Retina (tissue), 1 donor: ENCODE data around the gene PLCL2.

Experiments
- DNase-seq: peaks from one replicate; pipeline ENCODE4 v3.0.0-alpha.2; 2016

The PLCL2 gene

DNA sequence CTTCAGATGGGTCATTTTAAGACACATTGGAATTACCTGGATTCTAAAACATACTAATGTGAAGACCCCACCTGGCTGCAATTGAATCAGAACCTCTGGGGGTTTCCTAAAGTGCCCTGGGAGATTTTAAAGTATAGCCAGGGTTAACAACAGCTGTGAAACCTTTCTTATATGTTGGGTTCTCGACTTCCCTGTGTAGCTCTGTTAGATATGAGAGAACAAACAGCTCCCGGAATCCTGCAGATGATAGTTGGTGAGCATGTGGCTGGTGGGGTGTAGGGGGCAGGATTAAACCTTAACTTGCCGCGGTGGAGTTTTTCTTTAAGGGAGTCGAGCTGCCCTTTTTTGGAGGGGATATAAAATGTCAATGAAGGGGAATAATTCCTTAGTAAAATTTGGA lies 12.1 kb downstream of the PLCL2 start:
- no peak for DNase-seq

DNA sequence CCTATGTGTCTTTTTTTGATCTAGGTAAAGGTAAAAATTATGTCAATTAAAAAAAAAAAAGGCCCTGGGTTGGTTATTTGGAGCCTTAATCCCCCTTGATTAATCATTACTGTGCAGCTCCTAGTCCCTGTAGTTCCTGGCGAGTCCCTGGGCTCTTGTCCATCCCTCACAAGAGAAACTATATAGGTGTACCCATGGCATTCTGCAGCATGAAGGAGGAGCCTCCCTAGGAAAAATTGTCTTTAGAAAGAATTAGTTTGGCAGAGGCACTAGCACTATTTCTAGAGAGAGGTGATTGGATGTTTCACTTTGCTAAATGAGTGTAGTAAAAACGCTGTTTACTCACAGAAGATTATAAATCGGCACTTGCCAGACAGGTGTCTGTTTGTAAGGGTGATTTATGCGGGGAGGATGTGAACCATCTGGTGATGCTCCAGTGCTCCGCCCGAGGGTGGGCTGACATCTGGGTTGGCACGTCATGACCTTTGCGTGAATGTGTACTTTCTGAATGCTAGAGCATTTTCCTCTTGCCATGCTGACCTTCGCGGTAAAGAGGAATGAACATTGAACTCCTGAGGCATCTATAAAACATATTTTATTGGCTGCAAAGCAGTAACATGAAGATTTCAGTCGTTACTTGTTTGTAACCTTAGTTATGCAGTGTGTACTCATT lies 12.6 kb downstream of the PLCL2 start:
- no peak for DNase-seq

DNA sequence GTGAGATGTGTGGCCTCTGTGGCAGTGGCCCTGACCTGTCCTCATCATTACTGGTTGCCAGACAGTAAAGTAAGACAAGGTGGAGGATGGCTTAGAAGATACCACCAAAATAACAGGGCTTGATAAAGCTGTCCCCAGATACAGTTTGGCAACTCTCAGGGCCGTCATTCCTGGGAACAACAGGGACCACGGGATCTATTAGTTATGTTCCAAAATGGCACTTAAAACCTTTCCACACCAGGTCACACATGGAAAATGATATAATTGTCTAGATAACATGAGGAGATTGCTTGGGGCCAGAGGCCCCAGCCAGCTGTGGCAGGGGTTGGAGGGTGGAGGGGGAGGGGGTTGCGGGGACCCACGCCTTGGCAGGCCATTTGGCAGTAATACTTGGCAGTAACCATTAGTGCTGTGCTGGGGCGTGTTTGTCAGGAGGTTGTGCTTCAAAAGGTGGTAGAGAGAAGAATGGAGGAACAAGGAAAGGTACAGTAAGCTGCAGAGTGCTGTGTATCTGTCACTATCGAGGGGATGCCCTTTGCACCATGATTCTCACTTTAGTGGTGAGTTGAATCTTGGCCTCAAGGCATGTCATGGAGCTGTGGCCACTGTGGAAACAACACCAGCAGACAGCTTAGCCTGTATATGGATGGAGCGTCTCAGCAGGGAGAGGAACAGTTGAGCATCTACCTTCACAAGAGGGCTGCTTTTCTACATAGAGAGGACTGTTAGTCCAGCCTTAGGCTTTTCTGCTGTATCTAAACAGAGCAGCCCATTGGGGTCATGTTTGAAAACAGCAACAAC lies 14.0 kb downstream of the PLCL2 start:
- DNase-seq = no peak

DNA sequence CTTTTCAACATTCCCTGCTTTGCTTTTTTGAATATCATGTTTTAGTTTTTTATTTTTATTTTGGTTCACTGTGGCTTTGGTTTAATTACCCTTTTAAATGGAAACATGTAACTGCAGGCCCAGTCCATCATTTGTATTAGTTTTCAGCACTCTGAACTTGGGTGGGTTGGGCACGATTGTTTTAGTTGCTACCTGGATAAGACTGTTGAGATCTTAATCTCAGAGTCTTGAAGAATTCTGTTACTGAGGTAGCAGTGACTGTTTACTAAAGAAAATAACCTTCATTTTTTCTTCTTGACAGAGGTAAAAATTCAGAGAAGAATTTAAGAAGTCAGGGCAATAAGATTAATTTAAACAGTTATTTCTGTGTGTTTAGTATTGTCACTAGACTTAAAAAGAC lies 15.2 kb downstream of the PLCL2 start:
- DNase-seq = no peak

DNA sequence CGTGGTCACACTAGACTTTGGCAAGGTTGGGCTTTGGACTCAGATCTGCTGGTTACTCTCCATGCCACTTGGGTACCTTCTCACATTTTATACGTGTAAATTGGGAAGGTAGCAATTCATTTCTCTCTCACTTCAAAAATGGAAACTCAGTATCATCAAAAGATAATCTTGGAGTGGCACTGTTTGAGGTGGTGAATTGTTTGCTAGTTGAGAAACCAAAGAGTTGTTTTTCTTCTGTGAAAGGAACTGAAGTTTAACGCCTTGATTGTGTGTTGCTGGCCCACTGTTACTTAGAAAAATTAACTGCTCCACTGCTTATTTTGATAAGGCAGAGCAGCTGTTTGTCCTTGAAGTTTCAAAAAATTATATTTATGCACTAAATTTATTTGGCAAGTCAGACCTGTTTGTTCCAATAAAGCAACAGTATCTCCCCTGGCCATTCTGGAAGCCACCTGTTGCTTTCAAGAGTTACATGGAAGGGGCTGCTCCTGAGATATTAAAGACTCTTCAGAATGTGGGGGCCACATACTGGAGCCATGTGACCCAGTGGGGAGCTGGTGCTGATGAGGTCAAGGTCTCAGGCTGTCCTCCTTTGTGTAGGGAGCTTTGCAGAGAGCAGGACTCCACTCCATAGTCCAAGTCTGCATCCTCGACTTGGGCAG lies 16.2 kb downstream of the PLCL2 start:
- DNase-seq = no peak

DNA sequence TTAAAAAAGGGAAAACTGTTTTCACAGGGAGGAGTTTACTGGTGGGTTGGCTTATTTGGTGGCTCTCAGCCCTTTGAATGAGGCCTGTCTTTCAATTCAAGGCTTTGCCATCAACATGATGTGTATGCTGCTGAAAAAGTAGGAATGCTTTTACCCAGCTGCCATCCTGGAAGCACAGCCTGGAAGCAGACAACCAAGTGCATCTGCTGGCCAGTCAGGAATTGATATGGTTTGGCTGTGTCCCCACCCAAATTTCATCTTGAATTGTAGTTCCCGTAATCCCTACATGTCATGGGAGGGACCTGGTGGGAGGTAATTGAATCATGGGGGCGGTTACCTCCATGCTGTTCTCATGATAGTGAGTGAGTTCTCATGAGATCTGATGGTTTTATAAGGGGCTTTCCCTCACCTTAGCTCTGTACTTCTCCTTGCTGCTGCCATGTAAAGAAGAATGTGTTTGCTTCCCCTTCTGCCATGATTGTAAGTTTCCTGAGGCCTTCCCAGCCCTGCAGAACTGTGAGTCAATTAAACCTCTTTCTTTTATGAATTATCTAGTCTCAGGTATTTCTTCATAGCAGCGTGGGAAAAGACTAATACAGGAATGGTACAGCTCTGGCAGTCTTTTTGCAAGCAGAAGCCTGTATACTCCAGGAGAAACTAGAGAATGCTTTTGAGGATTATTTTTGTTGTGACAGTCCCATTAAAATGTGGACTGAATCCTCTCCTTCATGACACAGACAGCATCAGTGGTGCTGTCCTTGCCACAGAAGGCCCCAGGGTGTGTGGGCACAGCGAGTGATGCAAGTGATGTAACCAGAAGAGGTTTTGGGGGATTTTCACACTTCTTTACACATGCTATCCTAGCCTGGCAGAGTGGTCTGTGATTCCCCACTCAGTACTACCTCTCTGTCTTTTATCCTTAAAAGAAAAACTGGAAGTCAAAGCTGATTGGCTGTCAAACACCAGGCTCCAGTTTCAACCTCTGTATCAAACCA lies 20.0 kb downstream of the PLCL2 start:
- no peak for DNase-seq

DNA sequence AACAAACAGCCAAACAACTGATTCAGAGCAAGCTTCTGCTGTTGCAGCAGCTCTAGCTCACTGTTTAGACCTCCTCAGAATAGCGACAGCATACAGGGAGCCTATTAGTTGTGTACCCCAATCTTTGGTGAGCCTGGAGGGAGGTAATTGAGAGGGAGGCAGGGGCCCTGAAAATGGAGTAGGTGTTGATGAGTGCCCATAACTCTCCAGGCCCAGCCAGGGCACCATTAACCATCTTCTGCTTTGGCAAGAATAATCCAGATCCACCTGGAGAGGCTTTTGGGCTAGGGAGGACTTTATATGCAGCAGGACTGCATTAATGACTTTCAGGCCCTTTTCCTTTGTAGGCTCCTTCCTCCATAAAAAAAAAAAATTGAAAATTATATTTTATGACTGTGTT lies 20.9 kb downstream of the PLCL2 start:
- no peak for DNase-seq

DNA sequence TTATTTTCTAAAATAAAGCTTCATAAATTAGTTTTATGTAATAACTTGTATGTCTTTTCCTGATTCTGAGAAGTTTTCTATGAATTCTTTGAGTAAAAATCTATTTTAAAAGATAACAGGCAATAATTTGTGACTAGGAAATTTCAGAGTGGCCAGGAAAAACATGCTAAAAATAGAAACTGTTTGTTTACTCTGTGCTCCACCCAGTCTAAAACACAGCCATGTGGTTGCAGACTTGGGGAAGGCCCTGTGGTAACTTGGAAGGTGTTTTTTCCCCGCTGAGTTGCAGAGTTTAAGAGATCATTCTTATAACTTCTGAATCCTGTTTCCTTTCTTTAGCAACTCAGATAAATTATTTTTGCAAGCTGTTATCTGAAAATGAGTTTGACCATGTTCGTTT lies 21.9 kb downstream of the PLCL2 start:
- no peak for DNase-seq

DNA sequence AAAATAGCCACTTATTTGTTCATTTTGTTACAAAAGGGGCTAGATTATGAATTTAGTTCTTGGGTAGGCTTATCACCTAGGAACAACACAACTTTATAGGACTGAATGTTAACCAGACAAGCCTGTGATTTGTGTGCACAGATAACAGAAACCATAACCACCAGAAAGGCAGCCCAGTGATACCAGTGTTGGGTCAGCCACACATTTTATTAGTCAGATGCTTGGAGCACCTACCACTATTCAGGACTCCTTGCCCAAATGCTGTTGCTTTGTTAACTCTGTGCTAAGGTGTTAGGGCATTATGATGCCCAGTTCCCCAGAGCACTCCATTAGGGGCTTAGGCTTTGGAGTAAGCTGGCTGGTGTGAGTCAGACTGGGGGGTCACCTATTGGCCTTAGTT lies 22.5 kb downstream of the PLCL2 start:
- no peak for DNase-seq

DNA sequence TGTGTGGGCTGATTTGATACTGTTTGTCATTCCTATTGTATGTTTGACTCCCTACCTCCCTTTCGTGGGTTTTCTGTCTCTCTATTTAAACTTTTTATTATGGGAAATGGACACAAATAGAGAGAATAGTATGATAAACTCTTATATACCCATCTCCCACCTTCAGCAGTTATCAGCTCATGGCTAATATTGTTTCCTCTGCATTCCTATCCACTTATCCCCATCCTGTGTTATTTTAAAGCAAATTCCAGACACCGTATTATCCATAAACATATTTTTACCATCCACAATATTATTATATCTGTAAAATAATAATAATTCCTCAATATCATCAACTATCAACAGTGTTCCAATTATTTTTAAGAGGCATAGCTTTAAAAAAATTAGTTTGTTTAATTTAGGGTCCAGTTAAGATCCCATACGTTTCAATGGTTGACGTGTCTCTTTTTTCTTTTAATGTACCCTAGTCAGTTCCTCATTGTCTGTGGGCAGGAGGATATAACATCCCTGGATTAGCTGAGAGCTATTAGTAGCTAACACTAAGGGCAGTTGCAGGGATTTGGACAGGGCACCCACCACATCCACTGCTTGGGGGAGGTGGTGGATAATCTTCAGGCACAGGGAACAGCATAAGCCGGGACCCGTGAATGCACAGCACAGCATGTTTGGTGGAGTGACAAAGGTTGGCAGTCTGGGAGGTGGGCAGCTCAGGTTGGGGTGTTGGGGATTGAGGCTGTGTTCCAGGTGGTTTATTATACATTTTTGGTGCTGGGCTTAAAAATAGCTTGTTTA lies 23.5 kb downstream of the PLCL2 start:
- no peak for DNase-seq

DNA sequence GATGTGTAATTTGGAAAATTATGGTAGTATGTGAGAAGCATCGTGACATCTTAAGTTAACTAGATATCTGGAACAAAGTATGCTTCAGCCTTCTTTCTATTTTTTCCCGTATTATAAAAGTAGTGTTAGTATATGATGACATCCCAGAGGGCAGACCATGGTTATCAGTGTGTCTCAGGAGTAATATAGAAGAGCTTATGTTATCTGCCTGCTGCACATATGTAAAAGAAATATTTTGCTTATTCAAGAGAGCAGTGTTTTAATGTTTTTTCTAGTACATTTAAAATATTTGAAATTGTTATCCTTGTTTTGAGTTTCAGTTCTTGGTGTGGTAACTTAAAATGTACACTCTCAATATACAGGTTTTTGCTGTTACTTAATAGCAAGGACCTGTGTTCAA lies 24.1 kb downstream of the PLCL2 start:
- DNase-seq = no peak

DNA sequence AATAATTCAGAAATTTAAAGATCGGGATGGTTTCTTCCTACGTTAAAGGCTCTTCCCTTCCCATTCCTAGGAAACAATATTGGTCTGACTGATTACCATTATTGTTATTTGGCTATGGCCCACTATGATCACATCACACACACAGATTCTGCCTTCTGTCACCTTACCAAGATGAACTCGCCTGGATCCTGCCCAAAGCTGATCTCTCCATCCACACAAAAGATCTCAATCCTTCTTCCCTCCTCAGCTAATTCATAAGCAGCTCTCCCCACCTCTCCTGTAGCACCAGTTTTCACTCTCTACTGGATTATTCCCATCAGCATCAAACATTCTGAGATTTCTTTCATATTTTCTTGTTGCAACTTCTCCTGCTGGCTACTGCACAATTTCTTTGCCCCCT lies 25.0 kb downstream of the PLCL2 start:
- DNase-seq = no peak

DNA sequence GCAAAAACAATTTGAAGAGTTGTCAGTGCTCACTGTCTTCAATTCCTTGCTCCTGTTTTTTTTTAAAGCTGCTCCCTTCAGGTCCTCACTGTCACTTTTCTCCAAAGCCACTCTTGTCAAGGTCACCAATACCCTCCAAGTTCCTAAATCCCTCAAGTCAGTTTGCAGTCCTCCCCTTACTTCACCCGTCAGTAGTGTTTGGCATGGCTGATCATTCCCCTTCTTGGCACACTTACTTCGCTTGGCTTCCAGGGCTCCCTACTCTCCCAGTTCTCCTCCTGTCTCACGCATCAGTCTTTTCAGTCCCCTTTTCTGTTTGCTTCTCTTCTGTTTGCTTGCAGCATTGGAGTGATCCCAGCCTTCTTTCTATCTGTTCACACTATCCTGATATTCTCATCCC lies 25.5 kb downstream of the PLCL2 start:
- DNase-seq = no peak

DNA sequence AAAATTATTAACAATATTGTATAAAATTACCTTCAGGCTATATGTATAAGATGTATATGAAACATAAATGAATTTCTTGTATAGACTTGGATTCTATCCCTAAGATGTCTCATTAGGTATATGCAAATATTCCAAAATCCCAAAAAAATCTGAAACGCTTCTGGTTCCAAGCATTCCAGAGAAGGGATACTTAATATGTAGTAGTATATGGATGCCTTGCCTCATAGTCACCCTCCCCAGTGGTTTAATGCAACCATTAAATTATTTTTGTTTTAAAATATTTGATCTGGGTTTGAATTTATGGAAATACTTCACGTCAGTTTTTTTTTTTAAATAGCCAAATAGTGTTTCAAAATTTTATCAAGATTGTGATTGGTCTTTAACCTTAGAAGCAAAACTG lies 27.2 kb downstream of the PLCL2 start:
- DNase-seq = no peak

DNA sequence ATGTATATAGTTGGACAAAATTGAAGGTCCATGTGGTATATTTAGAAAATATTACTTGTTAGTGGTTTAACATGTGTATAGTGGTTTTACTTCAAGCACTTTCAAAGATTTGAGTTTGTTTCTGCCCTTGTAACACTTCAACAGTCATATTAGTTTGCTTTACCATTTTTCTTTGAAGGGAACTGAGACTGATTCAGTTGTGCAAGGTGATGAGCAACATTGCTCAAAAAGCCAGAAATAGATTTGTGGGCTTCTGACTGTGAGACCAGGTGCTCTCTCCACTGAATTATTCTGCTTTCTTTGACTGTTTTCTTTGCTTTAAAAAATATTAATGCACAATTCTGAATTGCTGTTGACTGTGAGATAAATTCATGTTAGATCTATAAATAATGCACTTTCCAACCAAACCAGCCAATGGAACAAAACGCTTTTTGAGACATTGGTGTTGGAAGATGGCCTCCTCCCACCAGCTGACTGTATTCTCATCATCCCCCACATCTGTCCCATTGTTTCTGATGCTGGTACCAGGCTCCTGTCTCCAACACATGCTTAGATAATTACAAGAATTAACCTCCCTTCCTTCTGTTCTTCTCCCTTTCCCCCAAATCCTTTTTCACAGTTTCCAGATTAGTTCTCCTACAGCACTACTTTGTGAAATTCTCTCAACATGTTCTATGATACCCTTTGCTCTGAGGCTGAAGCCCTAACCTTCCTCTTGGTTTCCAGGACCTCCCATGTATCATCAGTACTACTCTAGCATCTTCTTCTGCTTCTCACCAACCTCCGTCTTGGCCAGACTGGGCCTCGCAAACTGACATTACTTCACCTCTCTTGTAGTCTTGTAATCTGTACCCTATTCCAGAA lies 27.9 kb downstream of the PLCL2 start:
- DNase-seq = no peak

DNA sequence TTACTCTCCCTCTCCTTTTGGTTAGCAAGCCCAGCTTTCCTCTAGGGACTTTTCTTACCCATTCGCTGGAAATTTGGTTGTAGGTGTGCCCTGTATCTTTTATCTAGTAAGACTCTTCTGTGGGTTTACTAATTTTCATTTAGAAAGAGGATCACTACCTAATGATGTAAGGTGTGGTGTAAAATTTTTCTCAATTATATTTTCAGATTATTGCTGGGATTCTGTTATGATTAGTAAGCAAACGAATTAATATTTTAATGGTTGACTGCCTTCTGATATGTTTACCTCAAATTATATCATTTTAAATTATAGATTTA lies 28.5 kb downstream of the PLCL2 start:
- DNase-seq = no peak

DNA sequence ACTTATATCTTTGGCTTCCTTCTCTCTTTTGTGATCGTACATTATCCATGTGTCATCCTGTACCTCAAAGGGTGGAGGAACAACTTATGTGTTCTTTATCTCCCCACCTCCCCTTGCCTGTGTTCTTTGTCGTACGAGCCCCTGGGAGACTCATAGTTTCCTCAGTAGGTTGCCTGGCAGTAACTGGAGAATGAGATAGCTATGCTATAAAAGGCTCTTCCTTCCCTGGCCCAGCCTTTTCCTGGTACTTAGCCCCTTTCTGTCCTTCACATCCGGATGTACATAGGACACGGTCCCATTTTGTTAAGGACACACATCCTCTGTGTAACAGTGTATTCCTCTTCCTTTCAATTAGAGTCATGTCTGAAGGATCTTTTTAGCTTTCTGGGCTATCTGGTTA lies 32.1 kb downstream of the PLCL2 start:
- no peak for DNase-seq

DNA sequence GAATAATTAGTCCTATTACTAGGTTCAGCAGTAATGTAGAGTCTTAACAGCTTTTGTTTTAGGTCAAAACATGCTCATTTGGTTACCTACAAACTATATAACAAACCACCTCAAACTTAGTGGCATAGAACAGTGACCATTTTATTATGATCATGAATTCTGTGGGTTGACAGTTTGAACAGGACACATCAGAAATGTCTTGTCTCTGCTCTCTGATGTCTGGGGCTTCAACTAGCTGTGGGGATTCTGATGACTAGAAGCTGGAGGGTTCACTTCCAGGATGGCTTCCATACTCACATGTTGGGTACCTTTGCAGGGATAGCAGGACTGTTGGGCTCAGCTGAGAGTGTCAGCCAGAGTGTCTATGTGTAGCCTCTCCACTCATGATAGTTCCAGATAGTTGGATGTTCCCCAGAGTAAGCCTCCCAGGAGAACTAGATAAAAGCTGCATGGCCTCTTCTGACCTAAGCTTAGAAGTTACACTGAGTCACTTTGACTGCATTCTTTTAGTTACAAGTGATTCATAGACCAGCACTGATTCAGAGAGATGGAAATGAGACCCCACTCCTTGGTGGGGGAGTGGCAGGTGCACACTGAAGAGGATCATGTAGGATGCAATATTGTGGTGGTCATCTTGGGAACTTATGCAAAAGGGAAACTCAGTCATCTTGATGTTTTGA lies 32.6 kb downstream of the PLCL2 start:
- no peak for DNase-seq

DNA sequence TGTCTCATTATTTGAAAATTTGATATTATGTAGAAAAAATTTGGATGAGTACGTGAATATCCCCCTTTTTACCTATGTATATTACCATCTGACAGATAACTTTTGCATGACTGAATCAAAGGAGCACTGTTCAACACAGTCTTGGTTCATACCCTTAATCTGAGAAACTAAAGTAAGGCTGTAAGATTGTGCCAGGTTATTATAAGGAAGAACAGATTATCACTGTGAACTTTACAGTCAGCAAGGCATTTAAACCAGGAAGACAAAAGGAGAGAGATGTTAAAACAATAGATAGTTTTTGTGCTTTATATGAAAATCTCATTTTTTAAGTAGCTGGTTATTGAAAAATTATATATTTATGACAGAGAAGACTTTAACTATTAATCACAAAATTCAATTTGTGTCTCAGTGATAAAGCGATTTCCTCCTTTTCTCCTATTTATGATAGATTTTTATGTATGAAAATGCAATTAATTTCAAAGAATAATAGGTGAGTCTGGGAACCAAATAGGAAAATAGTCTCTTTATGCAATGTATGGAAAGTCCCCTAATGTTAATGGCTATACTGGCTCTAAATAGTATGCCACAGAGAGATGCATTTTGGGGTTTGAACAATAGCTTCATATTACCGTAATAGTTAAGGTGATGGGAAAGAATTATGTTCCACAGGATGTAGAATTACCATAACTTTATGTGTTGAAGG lies 33.4 kb downstream of the PLCL2 start:
- no peak for DNase-seq

DNA sequence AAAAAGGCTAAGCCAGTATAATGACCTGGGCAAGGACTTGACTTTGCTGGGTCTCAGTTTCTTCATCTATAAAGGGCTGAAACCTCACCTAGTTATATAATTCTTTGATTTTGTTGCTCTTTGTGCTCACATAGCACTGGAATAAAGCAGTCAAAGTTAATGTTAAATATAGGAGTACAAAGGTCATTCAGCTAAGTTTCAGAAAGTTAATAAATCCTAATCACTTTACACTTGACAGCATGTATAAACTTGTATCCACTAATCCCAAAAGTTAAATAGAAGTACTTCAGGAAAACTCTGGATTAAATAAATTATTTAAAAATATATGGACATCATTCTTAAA lies 33.9 kb downstream of the PLCL2 start:
- DNase-seq = no peak
